ENCODE results near the gene PLEKHG5. TPM values are rescaled to one million over a fixed set of nuclear protein-coding genes. Genes with fewer than 3 reads are reported as not detected.

PLEKHG5 gene
- total RNA-seq, 4 donors from 2014 or later, result 5.8 to 18.1 (median 12.0) TPM

GRCh38 chr1:6462412-6463119 lies 28.9 kb downstream of the PLEKHG5 start:
- intact Hi-C loops (cut with DNase I), result no loop called here
- Histone ChIP-seq H3K36me3 (peaks cover 0 to 43% (median 16%) of the 10 kb centered on the region in 4 donors), H3K4me3 (no peak overlapping the region), H3K27me3 (peaks cover 0 to 86% (median 14%) of the 10 kb centered on the region in 4 donors), H3K27ac (replicated peaks in 1 of 4) (no peak overlapping the region), H3K9me3 (no peaks in the 10 kb centered on the region), H3K4me1 (peaks cover 7 to 20% (median 14%) of the 10 kb centered on the region in 4 donors)
- no peak for DNase-seq (ENCODE audit: extremely low spot score)
- TF ChIP-seq POLR2A (IDR thresholded peaks at IDR 0.05; ENCODE audit: low read depth), result no peak
- no peak for TF ChIP-seq EP300 (IDR thresholded peaks at IDR 0.05)
- TF ChIP-seq POLR2AphosphoS5 (IDR thresholded peaks at IDR 0.05), result no peak
- no peak for TF ChIP-seq CTCF (IDR thresholded peaks at IDR 0.05)
- 81% methylated on average over 10 of the region's 13 CpGs for WGBS

- DNase-seq (ENCODE audit: extremely low spot score), result no peak
- WGBS, result 90% methylated on average over 41 of the region's 48 CpGs
- Histone ChIP-seq H3K27me3 (peaks cover 0 to 88% (median 14%) of the 10 kb centered on the region in 4 donors), H3K36me3 (peaks cover 0 to 35% (median 10%) of the 10 kb centered on the region in 4 donors), H3K9me3 (no peaks in the 10 kb centered on the region), H3K4me3 (peak overlapping the region in 1 of 4 donors; percentile 30), H3K4me1 (peaks cover 7 to 20% (median 14%) of the 10 kb centered on the region in 4 donors), H3K27ac (replicated peaks in 1 of 4) (no peak overlapping the region)
- intact Hi-C loops (cut with DNase I), result no loop called here
- no peak for TF ChIP-seq CTCF (IDR thresholded peaks at IDR 0.05)
- TF ChIP-seq POLR2AphosphoS5 (IDR thresholded peaks at IDR 0.05), result no peak
- no peak for TF ChIP-seq EP300 (IDR thresholded peaks at IDR 0.05)
Observed at GRCh38 chr1:6461538-6462411, 29.7 kb downstream of the PLEKHG5 start.

GRCh38 chr1:6461051-6461530 lies 30.4 kb downstream of the PLEKHG5 start:
- Histone ChIP-seq H3K36me3 (peaks cover 0 to 34% (median 10%) of the 10 kb centered on the region in 4 donors), H3K4me3 (peak overlapping the region; percentile 2 to 48 (median 30)), H3K4me1 (peaks cover 7 to 19% (median 12%) of the 10 kb centered on the region in 4 donors), H3K9me3 (no peaks in the 10 kb centered on the region), H3K27me3 (peaks cover 0 to 88% (median 13%) of the 10 kb centered on the region in 4 donors), H3K27ac (replicated peaks in 1 of 4) (no peak overlapping the region)
- WGBS, result 77% methylated on average over 40 of the region's 40 CpGs
- TF ChIP-seq EP300 (IDR thresholded peaks at IDR 0.05), result no peak
- no peak for TF ChIP-seq POLR2A (IDR thresholded peaks at IDR 0.05; ENCODE audit: low read depth)
- TF ChIP-seq POLR2AphosphoS5 (IDR thresholded peaks at IDR 0.05), result no peak
- TF ChIP-seq CTCF (IDR thresholded peaks at IDR 0.05), result no peak
- intact Hi-C loops (cut with DNase I), result no loop called here
- no peak for DNase-seq (ENCODE audit: extremely low spot score)

- H3K9me3 ChIP-seq, result no peaks in the 10 kb centered on the region
- peak overlapping the region; percentile 2 to 48 (median 30) for H3K4me3 ChIP-seq
- H3K4me1 ChIP-seq, result peaks cover 7 to 17% (median 11%) of the 10 kb centered on the region in 4 donors
- WGBS, result 59% methylated on average over 20 of the region's 39 CpGs
- no peak for TF ChIP-seq POLR2AphosphoS5 (IDR thresholded peaks at IDR 0.05)
- no peak for TF ChIP-seq EP300 (IDR thresholded peaks at IDR 0.05)
- no peak for TF ChIP-seq CTCF (IDR thresholded peaks at IDR 0.05)
- no peak for TF ChIP-seq POLR2A (IDR thresholded peaks at IDR 0.05; ENCODE audit: low read depth)
- no peak for DNase-seq (ENCODE audit: extremely low spot score)
- H3K27me3 ChIP-seq, result peaks cover 0 to 88% (median 11%) of the 10 kb centered on the region in 4 donors
- H3K36me3 ChIP-seq, result peaks cover 0 to 34% (median 10%) of the 10 kb centered on the region in 4 donors
- no peak overlapping the region for H3K27ac ChIP-seq (replicated peaks in 1 of 4)
- intact Hi-C loops (cut with DNase I), result no loop called here
Observed at GRCh38 chr1:6460301-6461050, 31.0 kb downstream of the PLEKHG5 start.
